ENCODE results near the gene MYZAP.

The MYZAP gene

GRCh38 chr15:57606816-57607215, 15.1 kb downstream of the MYZAP start:
- Histone ChIP-seq H3K79me2 (ENCODE audit: insufficient read depth, low read length) (no peaks in the 10 kb centered on the region), H3K4me1 (ENCODE audit: insufficient read depth, low read length) (no peaks in the 10 kb centered on the region), H3K27me3 (ENCODE audit: insufficient read depth, low read length, poor library complexity) (peaks cover 16% of the 10 kb centered on the region), H3K36me3 (ENCODE audit: insufficient read depth, low read length) (no peaks in the 10 kb centered on the region), H3K4me2 (ENCODE audit: insufficient read depth, low read length) (no peak overlapping the region), H3K4me3 (ENCODE audit: low read depth in 1 of 2, low read length in 2 of 2) (no peak overlapping the region), H3K9ac (ENCODE audit: low read depth, low read length) (no peak overlapping the region), H2AFZ (ENCODE audit: low read depth, low read length) (no peak overlapping the region), H3K9me3 (ENCODE audit: insufficient read depth, low read length, severe bottlenecking) (no peaks in the 10 kb centered on the region), H4K20me1 (ENCODE audit: insufficient read depth, low read length) (no peaks in the 10 kb centered on the region), H3K27ac (ENCODE audit: low read length) (no peak overlapping the region)
- DNase-seq (no peak), ATAC-seq (ENCODE audit: insufficient read depth, low read depth) (no peak)
- no peak for TF ChIP-seq EZH2 (IDR thresholded peaks at IDR 0.05; ENCODE audit: borderline replicate concordance, low read depth, low read length, severe bottlenecking)
- no peak for TF ChIP-seq CTCF (IDR thresholded peaks at IDR 0.05; ENCODE audit: borderline replicate concordance, extremely low read depth, low read length, poor library complexity, severe bottlenecking)

GRCh38 chr15:57607570-57608000, 15.9 kb downstream of the MYZAP start:
- no peak for ATAC-seq (ENCODE audit: insufficient read depth, low read depth)
- no peak overlapping the region for H3K9ac ChIP-seq (ENCODE audit: low read depth, low read length)

GRCh38 chr15:57609805-57610529, 18.3 kb downstream of the MYZAP start:
- Histone ChIP-seq H3K9ac (ENCODE audit: low read depth, low read length) (no peak overlapping the region), H3K4me2 (ENCODE audit: insufficient read depth, low read length) (no peak overlapping the region), H3K27ac (ENCODE audit: low read length) (no peak overlapping the region), H3K4me1 (ENCODE audit: insufficient read depth, low read length) (no peaks in the 10 kb centered on the region), H3K36me3 (ENCODE audit: insufficient read depth, low read length) (no peaks in the 10 kb centered on the region), H3K9me3 (ENCODE audit: insufficient read depth, low read length, severe bottlenecking) (no peaks in the 10 kb centered on the region), H3K79me2 (ENCODE audit: insufficient read depth, low read length) (no peaks in the 10 kb centered on the region), H4K20me1 (ENCODE audit: insufficient read depth, low read length) (no peaks in the 10 kb centered on the region), H3K4me3 (ENCODE audit: low read depth in 1 of 2, low read length in 2 of 2) (no peak overlapping the region), H2AFZ (ENCODE audit: low read depth, low read length) (no peak overlapping the region), H3K27me3 (ENCODE audit: insufficient read depth, low read length, poor library complexity) (peaks cover 28% of the 10 kb centered on the region)
- ATAC-seq (ENCODE audit: insufficient read depth, low read depth): no peak
- DNase-seq: no peak
- TF ChIP-seq CTCF (IDR thresholded peaks at IDR 0.05; ENCODE audit: borderline replicate concordance, extremely low read depth, low read length, poor library complexity, severe bottlenecking): no peak
- no peak for TF ChIP-seq EZH2 (IDR thresholded peaks at IDR 0.05; ENCODE audit: borderline replicate concordance, low read depth, low read length, severe bottlenecking)

More at GRCh38 chr15:57607570-57608000, 15.9 kb downstream of the MYZAP start:
- DNase-seq: no peak
- TF ChIP-seq EZH2 (IDR thresholded peaks at IDR 0.05; ENCODE audit: borderline replicate concordance, low read depth, low read length, severe bottlenecking): no peak
- TF ChIP-seq CTCF (IDR thresholded peaks at IDR 0.05; ENCODE audit: borderline replicate concordance, extremely low read depth, low read length, poor library complexity, severe bottlenecking): no peak
- Histone ChIP-seq H4K20me1 (ENCODE audit: insufficient read depth, low read length) (no peaks in the 10 kb centered on the region), H3K4me1 (ENCODE audit: insufficient read depth, low read length) (no peaks in the 10 kb centered on the region), H3K4me3 (ENCODE audit: low read depth in 1 of 2, low read length in 2 of 2) (no peak overlapping the region), H3K79me2 (ENCODE audit: insufficient read depth, low read length) (no peaks in the 10 kb centered on the region), H2AFZ (ENCODE audit: low read depth, low read length) (no peak overlapping the region), H3K4me2 (ENCODE audit: insufficient read depth, low read length) (no peak overlapping the region), H3K27ac (ENCODE audit: low read length) (no peak overlapping the region), H3K27me3 (ENCODE audit: insufficient read depth, low read length, poor library complexity) (peaks cover 21% of the 10 kb centered on the region), H3K36me3 (ENCODE audit: insufficient read depth, low read length) (no peaks in the 10 kb centered on the region), H3K9me3 (ENCODE audit: insufficient read depth, low read length, severe bottlenecking) (no peaks in the 10 kb centered on the region)
